SK-N-SH (cell line): ENCODE measurements around the gene CD2AP. TPM values are rescaled to one million over a fixed set of nuclear protein-coding genes. Genes with fewer than 3 reads are reported as not detected.

Source experiments
- CTCF ChIA-PET: fragments of 300-600, 350-600 bp; formaldehyde crosslinking; extraction: SDS; loops from one replicate; lab custom pipeline; 2021; lab: Yijun Ruan, JAX
- POLR2A ChIA-PET: fragments of 350-600 bp; sonication (Branson Sonifier 250); formaldehyde crosslinking; extraction: SDS; loops from one replicate; lab custom pipeline; 2020; ENCODE audit warnings: antibody characterized with exemption, inconsistent platforms; lab: Yijun Ruan, JAX
- DNase-seq: peaks from one replicate; pipeline ENCODE4 v3.0.0; 2012
- H2AFZ ChIP-seq: fragments of 200-600 bp; sonication (generic); 2 replicates; pipeline ENCODE4 v1.8.1; 2016; ENCODE audit warnings: antibody characterized with exemption, mild to moderate bottlenecking, low read depth
- H3F3A ChIP-seq: fragments of 200-600 bp; sonication (generic); replicated peaks from 2 replicates; pipeline ENCODE3; 2016; ENCODE audit warnings: antibody characterized with exemption, mild to moderate bottlenecking; ENCODE audit not compliant: insufficient read depth
- H3K27ac ChIP-seq, 2 experiments: fragments of 200-500 bp in 1 of 2; fragments of 200-600 bp in 1 of 2; sonication (Bioruptor generic) in 1 of 2; sonication (generic), shearing (Covaris generic) in 1 of 2; 2 replicates each; pipeline versions ENCODE4 v1.5.1 to v1.6.1; 2014 to 2016; ENCODE audit warnings: low read depth in 2 of 2, inconsistent platforms in 1 of 2, low read length in 1 of 2, mild to moderate bottlenecking in 1 of 2, mixed read lengths in 1 of 2
- H3K27me3 ChIP-seq: fragments of 200-600 bp; sonication (generic), shearing (Covaris generic); 2 replicates; pipeline ENCODE4 v1.6.1; 2016; ENCODE audit warnings: mixed run types; ENCODE audit not compliant: insufficient read depth
- H3K36me3 ChIP-seq, 2 experiments: fragments of 200-500 bp in 1 of 2; fragments of 200-600 bp in 1 of 2; sonication (Bioruptor generic) in 1 of 2; sonication (generic) in 1 of 2; replicated peaks in 1 of 2; 2 replicates each; pipeline versions ENCODE3 to v1.5.1; 2014 to 2016; ENCODE audit warnings: low read length in 1 of 2, mild to moderate bottlenecking in 1 of 2; ENCODE audit not compliant: insufficient read depth in 2 of 2, control insufficient read depth in 1 of 2
- H3K4me1 ChIP-seq, 2 experiments: fragments of 200-500 bp in 1 of 2; fragments of 200-600 bp in 1 of 2; sonication (Bioruptor generic) in 1 of 2; sonication (generic), shearing (Covaris generic) in 1 of 2; 2 replicates each; pipeline versions ENCODE4 v1.5.1 to v1.6.1; 2014 to 2016; ENCODE audit warnings: low read depth in 1 of 2, low read length in 1 of 2, mixed run types in 1 of 2; ENCODE audit not compliant: insufficient read depth in 2 of 2, control insufficient read depth in 1 of 2
- H3K4me2 ChIP-seq: fragments of 200-600 bp; sonication (generic), shearing (Covaris generic); 2 replicates; pipeline ENCODE4 v1.6.1; 2017; ENCODE audit warnings: mixed run types
- H3K4me3 ChIP-seq, 2 experiments: fragments of 200-500 bp in 1 of 2; fragments of 200-600 bp in 1 of 2; sonication (Bioruptor generic) in 1 of 2; sonication (generic), shearing (Covaris generic) in 1 of 2; 2 replicates each; pipeline versions ENCODE4 v1.5.1 to v1.8.1; 2014 to 2016; ENCODE audit warnings: low read depth in 2 of 2, inconsistent platforms in 1 of 2, low read length in 1 of 2, mild to moderate bottlenecking in 1 of 2, mixed read lengths in 1 of 2, moderate library complexity in 1 of 2
- H3K79me2 ChIP-seq: fragments of 200-600 bp; sonication (generic); 2 replicates; pipeline ENCODE4 v1.8.1; 2017; ENCODE audit warnings: mild to moderate bottlenecking; ENCODE audit not compliant: insufficient read depth
- H3K9ac ChIP-seq: fragments of 200-600 bp; sonication (generic); 2 replicates; pipeline ENCODE4 v1.6.1; 2017; ENCODE audit warnings: mixed run types
- H3K9me2 ChIP-seq: fragments of 200-600 bp; sonication (generic); 2 replicates; pipeline ENCODE4 v1.6.1; 2017; ENCODE audit warnings: mixed run types
- H3K9me3 ChIP-seq: fragments of 200-600 bp; sonication (generic); 2 replicates; pipeline ENCODE4 v1.6.1; 2017; ENCODE audit warnings: mixed run types, mild to moderate bottlenecking, moderate library complexity
- H4K20me1 ChIP-seq: fragments of 200-600 bp; sonication (generic); 2 replicates; pipeline ENCODE4 v1.6.1; 2017; ENCODE audit warnings: mild to moderate bottlenecking, mixed run types; ENCODE audit not compliant: insufficient read depth
- EP300 ChIP-seq, 2 experiments: IDR thresholded peaks; 2 replicates each; pipeline versions ENCODE4 v1.4.0 to v1.6.1; 2012; ENCODE audit warnings: borderline replicate concordance in 1 of 2, low read depth in 1 of 2, low read length in 1 of 2
- RCOR1 ChIP-seq: fragments of 150-350 bp; IDR thresholded peaks from 2 replicates; pipeline ENCODE4 v1.6.1; 2017; ENCODE audit warnings: antibody characterized with exemption, low read length
- ZBTB33 ChIP-seq: IDR thresholded peaks from 2 replicates; pipeline ENCODE4 v1.4.0; 2012; ENCODE audit warnings: low read depth, borderline replicate concordance
- WGBS: methylation state at CpG from one replicate; pipeline ENCODE4 v1.1.6; 2017; ENCODE audit warnings: low lambda C conversion rate; 5-methylcytosine and 5-hydroxymethylcytosine counted together
- polyA plus RNA-seq, 3 experiments: library from polyadenylated mRNA; depleted of rRNA; stranded (reverse); fragments of >200 nt; gene quantifications; 2 replicates each; pipeline ENCODE4 v1.2.3, GENCODE V29; 2012

The CD2AP gene
- polyA plus RNA-seq, 1 of the 3 experiments (the other 2 are of a cell fraction): 1.6 TPM

GRCh38 chr6:47495954-47496545 lies 18.5 kb downstream of the CD2AP start:
- Histone ChIP-seq H3F3A (peaks cover under 1% of the 10 kb centered on the region), H3K9me3 (no peaks in the 10 kb centered on the region), H3K27me3 (no peaks in the 10 kb centered on the region), H3K9me2 (no peaks in the 10 kb centered on the region), H3K9ac (no peak overlapping the region), H3K4me3 (no peak overlapping the region), H3K36me3 (no peaks in the 10 kb centered on the region), H4K20me1 (peaks cover 19% of the 10 kb centered on the region), H3K4me1 (no peaks in the 10 kb centered on the region), H3K79me2 (peaks cover 95% of the 10 kb centered on the region), H2AFZ (no peak overlapping the region), H3K4me2 (no peak overlapping the region), H3K27ac (no peak overlapping the region)
- ChIA-PET POLR2A (no interaction called here), CTCF (interaction anchor here (0.9 kb wide), 1 partner anchor 16 kb away, joined by 3 read pairs; no protein-coding TSS in a partner anchor)
- TF ChIP-seq ZBTB33: no peak
- WGBS: 52% methylated on average over 2 of the region's 2 CpGs
- no peak for DNase-seq

- POLR2A ChIA-PET: no interaction called here
- Histone ChIP-seq H3K27ac (no peak overlapping the region), H3K4me2 (no peak overlapping the region), H4K20me1 (peaks cover 20% of the 10 kb centered on the region), H3K79me2 (peaks cover 88% of the 10 kb centered on the region), H3K9me2 (no peaks in the 10 kb centered on the region), H3K4me1 (no peaks in the 10 kb centered on the region), H3K9me3 (no peaks in the 10 kb centered on the region), H3F3A (no peaks in the 10 kb centered on the region), H3K9ac (no peak overlapping the region), H3K36me3 (no peaks in the 10 kb centered on the region), H3K4me3 (no peak overlapping the region), H3K27me3 (no peaks in the 10 kb centered on the region), H2AFZ (no peak overlapping the region)
- WGBS: 84% methylated on average over 8 of the region's 8 CpGs
- CTCF ChIA-PET: interaction anchor here (1.0 kb wide), 1 partner anchor 9 kb away, joined by 3 read pairs; no protein-coding TSS in a partner anchor
- no peak for DNase-seq
- no peak for TF ChIP-seq EP300 (IDR thresholded peaks at IDR 0.05; ENCODE audit: borderline replicate concordance in 1 of 2, low read depth in 1 of 2, low read length in 1 of 2)
Measured at GRCh38 chr6:47496935-47497579, 19.5 kb downstream of the CD2AP start.

GRCh38 chr6:47502920-47503319 lies 25.3 kb downstream of the CD2AP start:
- 93% methylated on average over 2 of the region's 2 CpGs for WGBS

More at GRCh38 chr6:47502920-47503319, 25.3 kb downstream of the CD2AP start:
- Histone ChIP-seq H3K4me2 (no peak overlapping the region), H3K9me2 (no peaks in the 10 kb centered on the region), H3K4me1 (no peaks in the 10 kb centered on the region), H3K36me3 (no peaks in the 10 kb centered on the region), H3F3A (peaks cover 5% of the 10 kb centered on the region), H3K27ac (no peak overlapping the region), H3K9ac (no peak overlapping the region), H3K9me3 (no peaks in the 10 kb centered on the region), H2AFZ (no peak overlapping the region), H3K79me2 (peaks cover 52% of the 10 kb centered on the region), H3K27me3 (no peaks in the 10 kb centered on the region), H3K4me3 (no peak overlapping the region), H4K20me1 (peaks cover 18% of the 10 kb centered on the region; the same call in 1 of the 2 replicates)
- POLR2A ChIA-PET: no interaction called here
- DNase-seq: no peak
- CTCF ChIA-PET: no interaction called here
- no peak for TF ChIP-seq RCOR1
